Smooth muscle cell (in vitro differentiated cells): ENCODE measurements around the gene LDLRAD3. TPM values are rescaled to one million over a fixed set of nuclear protein-coding genes. Genes with fewer than 3 reads are reported as not detected.
A peak's percentile ranks its signal among the peaks of the same experiment; 100 is the strongest.

ENCODE experiments used
- DNase-seq: peaks from one replicate; lab custom pipeline; 2025; ENCODE audit not compliant: unreplicated experiment; lab: John Stamatoyannopoulos, UW
- H2AFZ ChIP-seq: fragments of 200-600 bp; sonication (generic); 2 replicates; pipeline ENCODE4 v1.6.0; 2016; ENCODE audit warnings: antibody characterized with exemption, low read depth, mild to moderate bottlenecking
- H3F3A ChIP-seq: fragments of 200-600 bp; sonication (generic); 2 replicates; pipeline ENCODE4 v1.6.0; 2017; ENCODE audit warnings: antibody characterized with exemption, low read depth
- H3K27ac ChIP-seq: fragments of 200-600 bp; sonication (generic); 2 replicates; pipeline ENCODE4 v1.5.1; 2016; ENCODE audit warnings: low read depth, mild to moderate bottlenecking
- H3K27me3 ChIP-seq: fragments of 200-600 bp; sonication (generic); 2 replicates; pipeline ENCODE4 v1.6.1; 2016; ENCODE audit warnings: low read depth, mild to moderate bottlenecking
- H3K36me3 ChIP-seq: fragments of 200-600 bp; sonication (generic); 2 replicates; pipeline ENCODE4 v1.5.1; 2016; ENCODE audit warnings: low read depth
- H3K4me1 ChIP-seq: fragments of 200-600 bp; sonication (generic); 2 replicates; pipeline ENCODE4 v1.5.1; 2016; ENCODE audit warnings: low read depth
- H3K4me2 ChIP-seq: fragments of 200-600 bp; sonication (generic); 2 replicates; pipeline ENCODE4 v1.6.0; 2016; ENCODE audit warnings: mild to moderate bottlenecking
- H3K4me3 ChIP-seq: fragments of 200-600 bp; sonication (generic); 2 replicates; pipeline ENCODE4 v1.5.1; 2016; ENCODE audit warnings: mild to moderate bottlenecking
- H3K79me2 ChIP-seq: fragments of 200-600 bp; sonication (generic); 2 replicates; pipeline ENCODE4 v1.6.0; 2016; ENCODE audit warnings: low read depth, mild to moderate bottlenecking
- H3K9ac ChIP-seq: fragments of 200-600 bp; sonication (generic); 2 replicates; pipeline ENCODE4 v1.6.0; 2016; ENCODE audit warnings: low read depth
- H3K9me3 ChIP-seq: fragments of 200-600 bp; sonication (generic); replicated peaks from 2 replicates; pipeline ENCODE4 v1.5.1; 2016; ENCODE audit warnings: low read depth
- H4K20me1 ChIP-seq: fragments of 200-600 bp; sonication (generic); 2 replicates; pipeline ENCODE4 v1.6.0; 2016; ENCODE audit warnings: low read depth
- WGBS: methylation state at CpG from one replicate; pipeline ENCODE4 v1.1.7; 2016; ENCODE audit warnings: low lambda C conversion rate; 5-methylcytosine and 5-hydroxymethylcytosine counted together
- polyA plus RNA-seq: library from polyadenylated mRNA; unstranded; fragments of >200 nt; fragmentation: Nextera tagmentation; extraction: Ambion mirVana; gene quantifications from 2 replicates; pipeline ENCODE4 v1.2.1, GENCODE V29; 2016
- total RNA-seq: library from RNA; depleted of rRNA; stranded (reverse); fragments of >200 nt; gene quantifications from 2 replicates; pipeline ENCODE4 v1.2.3, GENCODE V29; 2014
- TF ChIP-seq, protein P1 (sequence below): fragments of 200-600 bp; sonication (generic); IDR thresholded peaks from 2 replicates; pipeline ENCODE4 v1.5.1; 2017; ENCODE audit warnings: borderline replicate concordance, mild to moderate bottlenecking, antibody characterized with exemption; ENCODE audit not compliant: insufficient read depth, poor library complexity, severe bottlenecking

LDLRAD3 gene
- total and polyA plus RNA-seq, 2 experiments from 2014 or later, result 6.1 to 10.0 TPM

DNA sequence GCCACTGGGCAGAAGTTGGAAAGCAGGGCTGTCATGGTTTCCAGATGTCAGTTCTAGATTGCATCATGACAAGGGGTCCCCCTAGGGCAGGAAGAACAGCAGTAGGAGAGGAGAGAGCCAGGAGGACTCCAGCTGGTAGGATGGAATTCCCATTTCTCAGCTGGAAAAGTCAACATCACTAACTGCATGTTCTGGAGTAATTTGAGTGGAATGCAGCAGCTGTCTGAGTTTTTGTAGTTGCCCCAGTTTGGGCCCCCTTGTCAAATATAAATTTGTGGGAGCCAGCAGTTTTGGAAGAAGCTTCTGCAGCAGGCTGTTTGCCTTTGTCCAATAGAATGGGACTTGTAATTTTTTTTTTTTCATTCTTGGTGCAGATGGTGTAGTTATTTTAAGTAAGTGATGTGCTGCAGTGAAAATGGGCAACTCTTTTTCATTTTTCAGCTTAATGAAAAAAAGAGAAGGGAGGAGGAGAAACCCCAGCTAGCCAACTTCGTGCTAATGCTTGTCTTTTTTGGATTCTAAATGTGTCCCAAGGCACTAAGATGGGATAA lies 86.9 kb downstream of the LDLRAD3 start:
- no peaks in the 10 kb centered on the region for H3K27me3 ChIP-seq
- H3K79me2 ChIP-seq, result no peaks in the 10 kb centered on the region
- no peak overlapping the region for H3K27ac ChIP-seq
- WGBS, result 47% methylated on average over 1 of the region's 1 CpG
- no peak overlapping the region for H2AFZ ChIP-seq
- no peaks in the 10 kb centered on the region for H3K9me3 ChIP-seq
- H3K4me3 ChIP-seq, result no peak overlapping the region
- peaks cover 9% of the 10 kb centered on the region for H4K20me1 ChIP-seq
- no peak overlapping the region for H3K9ac ChIP-seq
- DNase-seq, result no peak
- H3F3A ChIP-seq, result peaks cover 3% of the 10 kb centered on the region
- no peaks in the 10 kb centered on the region for H3K4me1 ChIP-seq
- no peak overlapping the region for H3K4me2 ChIP-seq
- H3K36me3 ChIP-seq, result no peaks in the 10 kb centered on the region
- TF ChIP-seq, protein P1, sequence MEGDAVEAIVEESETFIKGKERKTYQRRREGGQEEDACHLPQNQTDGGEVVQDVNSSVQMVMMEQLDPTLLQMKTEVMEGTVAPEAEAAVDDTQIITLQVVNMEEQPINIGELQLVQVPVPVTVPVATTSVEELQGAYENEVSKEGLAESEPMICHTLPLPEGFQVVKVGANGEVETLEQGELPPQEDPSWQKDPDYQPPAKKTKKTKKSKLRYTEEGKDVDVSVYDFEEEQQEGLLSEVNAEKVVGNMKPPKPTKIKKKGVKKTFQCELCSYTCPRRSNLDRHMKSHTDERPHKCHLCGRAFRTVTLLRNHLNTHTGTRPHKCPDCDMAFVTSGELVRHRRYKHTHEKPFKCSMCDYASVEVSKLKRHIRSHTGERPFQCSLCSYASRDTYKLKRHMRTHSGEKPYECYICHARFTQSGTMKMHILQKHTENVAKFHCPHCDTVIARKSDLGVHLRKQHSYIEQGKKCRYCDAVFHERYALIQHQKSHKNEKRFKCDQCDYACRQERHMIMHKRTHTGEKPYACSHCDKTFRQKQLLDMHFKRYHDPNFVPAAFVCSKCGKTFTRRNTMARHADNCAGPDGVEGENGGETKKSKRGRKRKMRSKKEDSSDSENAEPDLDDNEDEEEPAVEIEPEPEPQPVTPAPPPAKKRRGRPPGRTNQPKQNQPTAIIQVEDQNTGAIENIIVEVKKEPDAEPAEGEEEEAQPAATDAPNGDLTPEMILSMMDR, result no peak

DNA sequence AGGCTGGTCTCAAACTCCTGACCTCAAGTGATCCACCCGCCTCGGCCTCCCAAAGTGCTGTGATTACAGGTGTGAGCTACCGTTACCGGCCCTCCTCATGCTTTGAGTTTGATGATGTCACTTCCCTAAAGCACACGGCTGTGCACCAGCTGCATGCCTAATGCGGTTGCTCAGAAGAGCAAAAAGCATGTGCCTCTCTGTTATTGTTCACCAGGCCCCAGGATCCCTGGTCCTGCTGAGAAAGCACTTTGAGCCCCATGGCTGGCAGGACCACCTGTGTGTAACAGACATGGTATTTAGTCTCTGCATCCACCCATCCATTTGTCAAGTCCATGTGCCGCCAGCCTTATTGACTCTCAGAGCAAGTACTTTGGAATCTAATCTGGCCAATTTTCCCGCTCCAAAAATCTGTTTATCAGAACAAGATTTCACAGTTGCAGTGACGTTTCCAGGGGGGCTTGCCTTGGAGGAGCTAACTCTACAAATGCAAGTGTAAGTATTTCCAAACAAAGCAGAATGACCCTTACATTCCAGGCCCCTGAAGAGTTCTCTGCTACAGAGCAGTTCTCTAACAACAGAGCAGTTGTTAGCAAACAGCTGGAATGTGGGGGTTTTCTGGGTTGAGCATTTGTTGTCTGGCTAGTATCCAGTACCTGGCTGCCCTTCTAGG lies 89.4 kb downstream of the LDLRAD3 start:
- WGBS, result 74% methylated on average over 9 of the region's 9 CpGs
- Histone ChIP-seq H3K79me2 (no peaks in the 10 kb centered on the region), H3K4me1 (no peaks in the 10 kb centered on the region), H3K27ac (no peak overlapping the region), H3K27me3 (no peaks in the 10 kb centered on the region), H2AFZ (no peak overlapping the region), H4K20me1 (peaks cover 4% of the 10 kb centered on the region), H3K9ac (no peak overlapping the region), H3K4me2 (no peak overlapping the region), H3K4me3 (no peak overlapping the region), H3F3A (peaks cover 3% of the 10 kb centered on the region), H3K36me3 (no peaks in the 10 kb centered on the region), H3K9me3 (no peaks in the 10 kb centered on the region)
- TF ChIP-seq, protein P1, result no peak
- DNase-seq, result no peak

- Histone ChIP-seq H3F3A (peaks cover 3% of the 10 kb centered on the region), H3K36me3 (no peaks in the 10 kb centered on the region), H3K4me1 (no peaks in the 10 kb centered on the region), H3K27me3 (no peaks in the 10 kb centered on the region), H3K4me2 (peak overlapping the region; percentile 45), H4K20me1 (peaks cover 4% of the 10 kb centered on the region), H2AFZ (no peak overlapping the region), H3K9me3 (no peaks in the 10 kb centered on the region), H3K9ac (no peak overlapping the region), H3K4me3 (no peak overlapping the region), H3K79me2 (no peaks in the 10 kb centered on the region), H3K27ac (no peak overlapping the region)
- TF ChIP-seq, protein P1, result no peak
- no peak for DNase-seq
- WGBS, result 77% methylated on average over 2 of the region's 2 CpGs
These were observed 90.1 kb downstream of the LDLRAD3 start for GRCh38 chr11:36033936-36034335.
